SK-N-SH (cell line): ENCODE data around the gene DGLUCY. TPM values are rescaled to one million over a fixed set of nuclear protein-coding genes. Genes with fewer than 3 reads are reported as not detected.

Experiments
- CTCF ChIA-PET: fragments of 300-600, 350-600 bp; formaldehyde crosslinking; extraction: SDS; loops from one replicate; lab custom pipeline; 2021; lab: Yijun Ruan, JAX
- POLR2A ChIA-PET: fragments of 350-600 bp; sonication (Branson Sonifier 250); formaldehyde crosslinking; extraction: SDS; loops from one replicate; lab custom pipeline; 2020; ENCODE audit warnings: antibody characterized with exemption, inconsistent platforms; lab: Yijun Ruan, JAX
- DNase-seq: peaks from one replicate; pipeline ENCODE4 v3.0.0; 2012
- H2AFZ ChIP-seq: fragments of 200-600 bp; sonication (generic); 2 replicates; pipeline ENCODE4 v1.8.1; 2016; ENCODE audit warnings: antibody characterized with exemption, mild to moderate bottlenecking, low read depth
- H3F3A ChIP-seq: fragments of 200-600 bp; sonication (generic); replicated peaks from 2 replicates; pipeline ENCODE3; 2016; ENCODE audit warnings: antibody characterized with exemption, mild to moderate bottlenecking; ENCODE audit not compliant: insufficient read depth
- H3K27ac ChIP-seq, 2 experiments: fragments of 200-500 bp in 1 of 2; fragments of 200-600 bp in 1 of 2; sonication (Bioruptor generic) in 1 of 2; sonication (generic), shearing (Covaris generic) in 1 of 2; 2 replicates each; pipeline versions ENCODE4 v1.5.1 to v1.6.1; 2014 to 2016; ENCODE audit warnings: low read depth in 2 of 2, inconsistent platforms in 1 of 2, low read length in 1 of 2, mild to moderate bottlenecking in 1 of 2, mixed read lengths in 1 of 2
- H3K27me3 ChIP-seq: fragments of 200-600 bp; sonication (generic), shearing (Covaris generic); 2 replicates; pipeline ENCODE4 v1.6.1; 2016; ENCODE audit warnings: mixed run types; ENCODE audit not compliant: insufficient read depth
- H3K36me3 ChIP-seq, 2 experiments: fragments of 200-500 bp in 1 of 2; fragments of 200-600 bp in 1 of 2; sonication (Bioruptor generic) in 1 of 2; sonication (generic) in 1 of 2; replicated peaks in 1 of 2; 2 replicates each; pipeline versions ENCODE3 to v1.5.1; 2014 to 2016; ENCODE audit warnings: low read length in 1 of 2, mild to moderate bottlenecking in 1 of 2; ENCODE audit not compliant: insufficient read depth in 2 of 2, control insufficient read depth in 1 of 2
- H3K4me1 ChIP-seq, 2 experiments: fragments of 200-500 bp in 1 of 2; fragments of 200-600 bp in 1 of 2; sonication (Bioruptor generic) in 1 of 2; sonication (generic), shearing (Covaris generic) in 1 of 2; 2 replicates each; pipeline versions ENCODE4 v1.5.1 to v1.6.1; 2014 to 2016; ENCODE audit warnings: low read depth in 1 of 2, low read length in 1 of 2, mixed run types in 1 of 2; ENCODE audit not compliant: insufficient read depth in 2 of 2, control insufficient read depth in 1 of 2
- H3K4me2 ChIP-seq: fragments of 200-600 bp; sonication (generic), shearing (Covaris generic); 2 replicates; pipeline ENCODE4 v1.6.1; 2017; ENCODE audit warnings: mixed run types
- H3K4me3 ChIP-seq, 2 experiments: fragments of 200-500 bp in 1 of 2; fragments of 200-600 bp in 1 of 2; sonication (Bioruptor generic) in 1 of 2; sonication (generic), shearing (Covaris generic) in 1 of 2; 2 replicates each; pipeline versions ENCODE4 v1.5.1 to v1.8.1; 2014 to 2016; ENCODE audit warnings: low read depth in 2 of 2, inconsistent platforms in 1 of 2, low read length in 1 of 2, mild to moderate bottlenecking in 1 of 2, mixed read lengths in 1 of 2, moderate library complexity in 1 of 2
- H3K79me2 ChIP-seq: fragments of 200-600 bp; sonication (generic); 2 replicates; pipeline ENCODE4 v1.8.1; 2017; ENCODE audit warnings: mild to moderate bottlenecking; ENCODE audit not compliant: insufficient read depth
- H3K9ac ChIP-seq: fragments of 200-600 bp; sonication (generic); 2 replicates; pipeline ENCODE4 v1.6.1; 2017; ENCODE audit warnings: mixed run types
- H3K9me2 ChIP-seq: fragments of 200-600 bp; sonication (generic); 2 replicates; pipeline ENCODE4 v1.6.1; 2017; ENCODE audit warnings: mixed run types
- H3K9me3 ChIP-seq: fragments of 200-600 bp; sonication (generic); 2 replicates; pipeline ENCODE4 v1.6.1; 2017; ENCODE audit warnings: mixed run types, mild to moderate bottlenecking, moderate library complexity
- H4K20me1 ChIP-seq: fragments of 200-600 bp; sonication (generic); 2 replicates; pipeline ENCODE4 v1.6.1; 2017; ENCODE audit warnings: mild to moderate bottlenecking, mixed run types; ENCODE audit not compliant: insufficient read depth
- CHD2 ChIP-seq: fragments of 150-350 bp; IDR thresholded peaks from 2 replicates; pipeline ENCODE4 v1.6.1; 2018; ENCODE audit warnings: low read length; ENCODE audit not compliant: partially characterized antibody
- ELF1 ChIP-seq: IDR thresholded peaks from 2 replicates; pipeline ENCODE4 v1.4.0; 2012
- EP300 ChIP-seq, 2 experiments: IDR thresholded peaks; 2 replicates each; pipeline versions ENCODE4 v1.4.0 to v1.6.1; 2012; ENCODE audit warnings: borderline replicate concordance in 1 of 2, low read depth in 1 of 2, low read length in 1 of 2
- EZH2phosphoT487 ChIP-seq: fragments of 200-600 bp; sonication (generic); IDR thresholded peaks from 2 replicates; pipeline ENCODE4 v1.6.1; 2017; ENCODE audit warnings: low read depth, mixed run types, mild to moderate bottlenecking, antibody characterized with exemption, moderate library complexity, borderline replicate concordance
- FOSL2 ChIP-seq: IDR thresholded peaks from 2 replicates; pipeline ENCODE4 v1.4.0; 2012; ENCODE audit warnings: low read depth, mild to moderate bottlenecking, moderate library complexity, borderline replicate concordance
- FOXJ3 ChIP-seq: sonication (generic); formaldehyde crosslinking; IDR thresholded peaks from 2 replicates; pipeline ENCODE4 v1.5.1; 2020; ENCODE audit warnings: mild to moderate bottlenecking, missing genetic modification reagents
- GATA2 ChIP-seq: sonication (generic); formaldehyde crosslinking; IDR thresholded peaks from 2 replicates; pipeline ENCODE4 v1.5.0; 2020; ENCODE audit warnings: mild to moderate bottlenecking, missing genetic modification reagents
- MEF2A ChIP-seq: IDR thresholded peaks from 2 replicates; pipeline ENCODE4 v1.4.0; 2012; ENCODE audit warnings: low read depth, borderline replicate concordance
- POLR2AphosphoS5 ChIP-seq: IDR thresholded peaks from 2 replicates; pipeline ENCODE4 v1.6.1; 2012; ENCODE audit warnings: low read depth, low read length
- RAD21 ChIP-seq: IDR thresholded peaks from 2 replicates; pipeline ENCODE4 v1.6.1; 2012; ENCODE audit warnings: mild to moderate bottlenecking, low read length
- REST ChIP-seq: IDR thresholded peaks from 2 replicates; pipeline ENCODE4 v1.6.1; 2012; ENCODE audit warnings: mild to moderate bottlenecking, low read depth, low read length, moderate library complexity
- RXRA ChIP-seq: IDR thresholded peaks from 2 replicates; pipeline ENCODE4 v1.4.0; 2012; ENCODE audit warnings: low read depth, mild to moderate bottlenecking, borderline replicate concordance
- SMC3 ChIP-seq: IDR thresholded peaks from 2 replicates; pipeline ENCODE4 v1.6.1; 2012; ENCODE audit warnings: low read depth, low read length, improper control_type of control experiment
- TAF1 ChIP-seq: IDR thresholded peaks from 2 replicates; pipeline ENCODE4 v1.6.1; 2012; ENCODE audit warnings: low read depth, mild to moderate bottlenecking, low read length, moderate library complexity, borderline replicate concordance
- TEAD4 ChIP-seq: IDR thresholded peaks from 2 replicates; pipeline ENCODE4 v1.4.0; 2012; ENCODE audit warnings: mild to moderate bottlenecking, borderline replicate concordance; ENCODE audit not compliant: insufficient read depth
- USF1 ChIP-seq: IDR thresholded peaks from 2 replicates; pipeline ENCODE4 v1.4.0; 2012; ENCODE audit warnings: low read depth, borderline replicate concordance
- USF2 ChIP-seq: fragments of 150-350 bp; IDR thresholded peaks from 2 replicates; pipeline ENCODE4 v1.6.1; 2017; ENCODE audit warnings: antibody characterized with exemption, low read length, low read depth, borderline replicate concordance
- WGBS: methylation state at CpG from one replicate; pipeline ENCODE4 v1.1.6; 2017; ENCODE audit warnings: low lambda C conversion rate; 5-methylcytosine and 5-hydroxymethylcytosine counted together
- polyA plus RNA-seq, 3 experiments: library from polyadenylated mRNA; depleted of rRNA; stranded (reverse); fragments of >200 nt; gene quantifications; 2 replicates each; pipeline ENCODE4 v1.2.3, GENCODE V29; 2012

DGLUCY gene
- polyA plus RNA-seq, 1 of the 3 experiments (the other 2 are of a cell fraction), result 17.2 TPM

- Histone ChIP-seq H3K4me2 (no peak overlapping the region), H4K20me1 (no peaks in the 10 kb centered on the region), H3K27ac (no peak overlapping the region), H3F3A (no peaks in the 10 kb centered on the region), H3K9ac (no peak overlapping the region), H2AFZ (no peak overlapping the region), H3K4me1 (peaks cover 0 to 8% of the 10 kb centered on the region in 2 experiments; a peak in 1 of 4 replicates), H3K9me2 (no peaks in the 10 kb centered on the region), H3K4me3 (no peak overlapping the region), H3K9me3 (no peaks in the 10 kb centered on the region), H3K79me2 (no peaks in the 10 kb centered on the region), H3K27me3 (no peaks in the 10 kb centered on the region; the same call in 1 of the 2 replicates), H3K36me3 (no peaks in the 10 kb centered on the region)
- ChIA-PET CTCF (interaction anchor here (0.8 to 1.2 kb wide), 3 partner anchors 24 to 186 kb away, joined by 3 to 5 read pairs (median 3); partner anchors contain the start of gene RPS6KA5), POLR2A (interaction anchor here (1.1 kb wide), 1 partner anchor 237 kb away, joined by 4 read pairs; no protein-coding TSS in a partner anchor)
- DNase-seq, result no peak
- TF ChIP-seq REST (no peak), CHD2 (no peak), SMC3 (no peak), EP300 (IDR thresholded peaks at IDR 0.05; ENCODE audit: borderline replicate concordance in 1 of 2, low read depth in 1 of 2, low read length in 1 of 2) (no peak), GATA2 (CRISPR knock-in tag) (no peak), POLR2AphosphoS5 (no peak), USF2 (no peak), TEAD4 (no peak), USF1 (no peak), RAD21 (no peak), EZH2phosphoT487 (no peak), ELF1 (no peak), TAF1 (no peak), RXRA (no peak), FOXJ3 (CRISPR knock-in tag) (no peak), FOSL2 (no peak), MEF2A (no peak)
- 79% methylated on average over 3 of the region's 5 CpGs for WGBS
These were observed 25.2 kb upstream of the DGLUCY start for GRCh38 chr14:91088585-91089235.
